IMR-90 (cell line): ENCODE data around the gene MERTK. TPM values are rescaled to one million over a fixed set of nuclear protein-coding genes. Genes with fewer than 3 reads are reported as not detected.
"Not testable (repeated sequence)": the region's sequence is repeated elsewhere in the genome, so short reads cannot be mapped to it uniquely, and the experiment has no call there.

Experiments
- ATAC-seq: fragments of 200-7000 bp; cut with Tn5 transposase; 2 replicates; pipeline ENCODE4 v1.9.1; 2020; ENCODE audit warnings: low read depth, mild to moderate bottlenecking, moderate library complexity
- BruUV-seq: library from RNA; stranded (reverse); fragments of 400-500 nt; replicated peaks from 2 replicates; lab custom pipeline; 2021; lab: Mats Ljungman, UMichigan
- CTCF ChIA-PET: fragments of 300-600 bp; formaldehyde crosslinking; extraction: SDS; loops from one replicate; lab custom pipeline; 2021; ENCODE audit warnings: antibody characterized with exemption; lab: Yijun Ruan, JAX
- POLR2A ChIA-PET: fragments of 300-600 bp; sonication (Branson Sonifier 250); formaldehyde crosslinking; loops from one replicate; lab custom pipeline; 2022; ENCODE audit warnings: antibody characterized with exemption; ENCODE audit not compliant: unreplicated experiment; lab: Charles Lee
- DNase-seq: peaks from one replicate; pipeline ENCODE4 v3.0.0; 2013
- H2AFZ ChIP-seq: replicated peaks from 2 replicates; pipeline ENCODE3; 2013; ENCODE audit warnings: low read length, mild to moderate bottlenecking; ENCODE audit not compliant: poor library complexity
- H2AK5ac ChIP-seq: 2 replicates; pipeline ENCODE4 v1.6.1; 2013; ENCODE audit warnings: low read depth, low read length, inconsistent platforms
- H2AK9ac ChIP-seq: replicated peaks from 2 replicates; pipeline ENCODE3; 2013; ENCODE audit warnings: mild to moderate bottlenecking, low read depth, low read length, moderate library complexity; ENCODE audit not compliant: poor library complexity
- H2BK120ac ChIP-seq: 2 replicates; pipeline ENCODE4 v1.6.1; 2013; ENCODE audit warnings: low read depth, low read length, inconsistent platforms
- H2BK15ac ChIP-seq: 3 replicates; pipeline ENCODE4 v1.6.1; 2013; ENCODE audit warnings: low read depth, low read length, inconsistent platforms
- H2BK20ac ChIP-seq: 2 replicates; pipeline ENCODE4 v1.6.1; 2013; ENCODE audit warnings: low read depth, mild to moderate bottlenecking, inconsistent platforms, low read length, moderate library complexity
- H2BK5ac ChIP-seq: 2 replicates; pipeline ENCODE4 v1.6.1; 2013; ENCODE audit warnings: mild to moderate bottlenecking, low read depth, low read length, inconsistent platforms; ENCODE audit not compliant: poor library complexity, severe bottlenecking
- H3K14ac ChIP-seq: replicated peaks from 2 replicates; pipeline ENCODE4 v1.6.1; 2013; ENCODE audit warnings: low read depth, low read length, inconsistent platforms
- H3K18ac ChIP-seq: 2 replicates; pipeline ENCODE4 v1.6.1; 2013; ENCODE audit warnings: low read depth, low read length, control low read depth
- H3K23ac ChIP-seq: 2 replicates; pipeline ENCODE4 v1.6.1; 2013; ENCODE audit warnings: low read depth, low read length, inconsistent platforms
- H3K27ac ChIP-seq: 2 replicates; pipeline ENCODE4 v1.5.1; 2013; ENCODE audit warnings: mild to moderate bottlenecking, control low read depth, low read length; ENCODE audit not compliant: insufficient read depth
- H3K27me3 ChIP-seq: 2 replicates; pipeline ENCODE4 v1.6.1; 2013; ENCODE audit warnings: low read length; ENCODE audit not compliant: control insufficient read depth, insufficient read depth
- H3K36me3 ChIP-seq: 2 replicates; pipeline ENCODE4 v1.6.1; 2013; ENCODE audit warnings: low read length, mixed read lengths; ENCODE audit not compliant: control insufficient read depth, insufficient read depth
- H3K4ac ChIP-seq: 2 replicates; pipeline ENCODE4 v1.6.1; 2013; ENCODE audit warnings: low read depth, low read length, inconsistent platforms
- H3K4me1 ChIP-seq: 2 replicates; pipeline ENCODE4 v1.6.1; 2013; ENCODE audit warnings: low read length, mixed read lengths; ENCODE audit not compliant: control insufficient read depth, insufficient read depth
- H3K4me2 ChIP-seq: 2 replicates; pipeline ENCODE4 v1.6.1; 2013; ENCODE audit warnings: low read depth, mild to moderate bottlenecking, control low read depth, low read length, moderate library complexity
- H3K4me3 ChIP-seq: 2 replicates; pipeline ENCODE4 v1.5.1; 2013; ENCODE audit warnings: low read depth, mild to moderate bottlenecking, control low read depth, low read length, moderate library complexity; ENCODE audit not compliant: insufficient read depth
- H3K56ac ChIP-seq: 2 replicates; pipeline ENCODE4 v1.6.1; 2013; ENCODE audit warnings: low read length, inconsistent platforms; ENCODE audit not compliant: insufficient read depth; ENCODE audit errors: extremely low read depth
- H3K79me1 ChIP-seq, 2 experiments: 2 replicates each; pipeline ENCODE4 v1.6.1; 2013; ENCODE audit warnings: low read length in 2 of 2, inconsistent platforms in 1 of 2, low read depth in 1 of 2
- H3K9ac ChIP-seq: 2 replicates; pipeline ENCODE4 v1.6.1; 2013; ENCODE audit warnings: low read depth, low read length, control low read depth
- H3K9me1 ChIP-seq: 2 replicates; pipeline ENCODE4 v1.6.1; 2013; ENCODE audit warnings: low read length, inconsistent platforms; ENCODE audit not compliant: insufficient read depth
- H3K9me3 ChIP-seq: 2 replicates; pipeline ENCODE4 v1.6.1; 2013; ENCODE audit warnings: low read length; ENCODE audit not compliant: control insufficient read depth, insufficient read depth
- H4K20me1 ChIP-seq: 2 replicates; pipeline ENCODE4 v1.6.1; 2013; ENCODE audit warnings: low read length, inconsistent platforms; ENCODE audit not compliant: insufficient read depth
- H4K5ac ChIP-seq: 2 replicates; pipeline ENCODE4 v1.6.1; 2013; ENCODE audit warnings: mild to moderate bottlenecking, low read depth, low read length, control low read depth
- H4K8ac ChIP-seq, 2 experiments: 2 replicates each; pipeline ENCODE4 v1.6.1; 2013; ENCODE audit warnings: low read depth in 2 of 2, low read length in 2 of 2, control low read depth in 1 of 2, inconsistent platforms in 1 of 2
- H4K91ac ChIP-seq: 2 replicates; pipeline ENCODE4 v1.6.1; 2013; ENCODE audit warnings: low read depth, low read length, inconsistent platforms; ENCODE audit not compliant: insufficient read depth
- WGBS, 2 experiments: methylation state at CpG; one replicate each; pipeline versions ENCODE4 v1.1.5 to v1.1.7; 2013; ENCODE audit warnings: missing lambda C conversion rate in 2 of 2; ENCODE audit not compliant: insufficient read length in 1 of 2; ENCODE audit errors: extremely low coverage in 2 of 2; 5-methylcytosine and 5-hydroxymethylcytosine counted together
- dilution Hi-C: fragments of 300-500 bp; cut with HindIII; formaldehyde crosslinking; loops from one replicate; pipeline ENCODE4 v1.14.3; 2018; ENCODE audit warnings: low sequenced_read_pairs; ENCODE audit not compliant: unreplicated experiment
- in situ Hi-C: fragments of 300-500 bp; cut with MboI; formaldehyde crosslinking; loops from 3 replicates; pipeline ENCODE4 v1.14.3; 2019; ENCODE audit warnings: low sequenced_read_pairs, inconsistent platforms, mixed read lengths
- intact Hi-C: fragments of 100-400 bp; cut with micrococcal nuclease; formaldehyde crosslinking; loops from 2 replicates; pipeline ENCODE4 v1.10.0; 2022
- polyA plus RNA-seq, 3 experiments: library from polyadenylated mRNA; depleted of rRNA; stranded (reverse); fragments of >200 nt; gene quantifications; 2 replicates each; pipeline ENCODE4 v1.2.3, GENCODE V29; 2012; ENCODE audit warnings: low replicate concordance in 1 of 3
- total RNA-seq: library from RNA; depleted of rRNA; stranded (reverse); fragments of >200 nt; gene quantifications from 2 replicates; pipeline ENCODE4 v1.2.3, GENCODE V29; 2012

The MERTK gene
- total and polyA plus RNA-seq, 2 of the 4 experiments (the other 2 are of a cell fraction) = 0.36 to 0.62 TPM

GRCh38 chr2:111911295-111911977 lies 13.0 kb downstream of the MERTK start:
- H2BK20ac ChIP-seq, H4K5ac ChIP-seq, H3K9ac ChIP-seq, H3K56ac ChIP-seq, H3K27me3 ChIP-seq, H3K23ac ChIP-seq, H4K91ac ChIP-seq, H2AFZ ChIP-seq, H3K4me1 ChIP-seq, H3K36me3 ChIP-seq, intact Hi-C loops, H3K4me2 ChIP-seq, H4K8ac ChIP-seq, BruUV-seq, H3K18ac ChIP-seq, H3K27ac ChIP-seq, dilution Hi-C loops, POLR2A ChIA-PET, H2AK5ac ChIP-seq, H3K9me1 ChIP-seq, H2AK9ac ChIP-seq, H3K4ac ChIP-seq, H4K20me1 ChIP-seq, H2BK5ac ChIP-seq, H3K79me1 ChIP-seq, H3K14ac ChIP-seq, in situ Hi-C loops, H3K9me3 ChIP-seq, H3K4me3 ChIP-seq, H2BK15ac ChIP-seq, H2BK120ac ChIP-seq, CTCF ChIA-PET, DNase-seq, ATAC-seq: not testable (repeated sequence)
- WGBS, 2 experiments = no CpG with 5 or more reads among the region's 7 CpGs
